Upper lobe of right lung (tissue), 1 donor: ENCODE results near the gene SMTN. TPM values are rescaled to one million over a fixed set of nuclear protein-coding genes. Genes with fewer than 3 reads are reported as not detected.
A peak's percentile ranks its signal among the peaks of the same experiment; 100 is the strongest.

ENCODE experiments used
- ATAC-seq: fragments of 200-7000 bp; cut with Tn5 transposase; one replicate; pipeline ENCODE4 v1.9.1; 2020; ENCODE audit warnings: mild to moderate bottlenecking, moderate library complexity
- DNase-seq: peaks from one replicate; pipeline ENCODE4 v3.0.0-alpha.2; 2020
- H3K27ac ChIP-seq: fragments of 200-600 bp; one replicate; pipeline ENCODE4 v1.8.0; 2022
- H3K27me3 ChIP-seq: fragments of 200-600 bp; one replicate; pipeline ENCODE4 v1.8.0; 2022; ENCODE audit warnings: mild to moderate bottlenecking
- H3K36me3 ChIP-seq: fragments of 200-600 bp; one replicate; pipeline ENCODE4 v1.8.0; 2022
- H3K4me1 ChIP-seq: fragments of 200-600 bp; one replicate; pipeline ENCODE4 v1.8.0; 2022
- H3K4me3 ChIP-seq: fragments of 200-600 bp; one replicate; pipeline ENCODE4 v1.8.0; 2022; ENCODE audit warnings: mild to moderate bottlenecking
- H3K9me3 ChIP-seq: fragments of 200-600 bp; one replicate; pipeline ENCODE4 v1.8.0; 2022
- intact Hi-C: fragments of 100-400 bp; cut with DNase I; formaldehyde crosslinking; loops from one replicate; pipeline ENCODE4 v1.11.0; 2022
- total RNA-seq: library from RNA; stranded (reverse); fragmentation: NEBNext Ultra II Directional; extraction: Animal tissue kit (Norgen Biotek cat#: 25700); gene quantifications from one replicate; pipeline ENCODE4 v1.2.1, GENCODE V29; 2021
- TF ChIP-seq, protein P1 (sequence below): fragments of 200-600 bp; IDR thresholded peaks from one replicate; pipeline ENCODE4 v1.8.0; 2022; ENCODE audit warnings: antibody characterized with exemption
- donor health status: DM: no; HTN: yes; CAD: no; lungs with severe emphysema.

The SMTN gene
- total RNA-seq, 1 donor from 2014 or later = 71.6 TPM

DNA sequence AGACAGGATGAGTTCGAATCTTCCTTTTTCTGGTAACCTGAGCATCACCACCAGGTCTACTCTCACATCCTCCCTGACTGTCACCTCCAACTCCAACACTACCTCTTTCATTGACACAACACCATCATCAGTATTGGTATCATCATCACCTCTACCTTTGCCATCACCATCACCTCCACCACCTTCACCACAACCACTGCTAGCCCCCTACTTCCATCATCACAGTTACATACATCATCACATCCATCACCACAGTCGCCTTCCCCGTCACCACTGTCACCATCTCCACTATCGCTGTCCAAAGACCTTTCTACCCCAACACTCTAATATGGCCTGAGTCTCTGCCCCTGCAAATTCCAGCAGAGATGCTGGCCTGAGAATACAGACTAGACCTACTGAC lies 40.3 kb downstream of the SMTN start:
- no peaks in the 10 kb centered on the region for H3K9me3 ChIP-seq
- ATAC-seq = no peak

DNA sequence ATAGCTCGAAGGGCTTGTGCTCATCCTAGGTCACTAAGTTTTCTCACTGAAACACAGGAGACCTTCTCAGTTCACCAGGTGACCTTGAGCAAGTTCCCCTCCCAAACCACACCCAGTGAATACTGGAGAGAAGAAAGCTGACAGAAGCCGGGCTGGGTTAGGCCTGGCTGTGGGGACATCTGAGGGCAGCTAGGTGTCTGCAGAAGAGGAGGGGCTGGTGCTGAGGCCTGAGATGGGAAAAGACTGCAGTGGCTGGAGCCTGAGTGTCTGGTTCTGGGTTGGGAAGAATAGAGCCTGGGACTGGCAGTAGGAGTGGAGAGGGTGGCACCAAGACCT lies 41.0 kb downstream of the SMTN start:
- H3K27ac ChIP-seq = no peak overlapping the region
- intact Hi-C loops = no loop called here
- DNase-seq (no peak), ATAC-seq (no peak)
- no peaks in the 10 kb centered on the region for H3K9me3 ChIP-seq
- TF ChIP-seq, protein P1, sequence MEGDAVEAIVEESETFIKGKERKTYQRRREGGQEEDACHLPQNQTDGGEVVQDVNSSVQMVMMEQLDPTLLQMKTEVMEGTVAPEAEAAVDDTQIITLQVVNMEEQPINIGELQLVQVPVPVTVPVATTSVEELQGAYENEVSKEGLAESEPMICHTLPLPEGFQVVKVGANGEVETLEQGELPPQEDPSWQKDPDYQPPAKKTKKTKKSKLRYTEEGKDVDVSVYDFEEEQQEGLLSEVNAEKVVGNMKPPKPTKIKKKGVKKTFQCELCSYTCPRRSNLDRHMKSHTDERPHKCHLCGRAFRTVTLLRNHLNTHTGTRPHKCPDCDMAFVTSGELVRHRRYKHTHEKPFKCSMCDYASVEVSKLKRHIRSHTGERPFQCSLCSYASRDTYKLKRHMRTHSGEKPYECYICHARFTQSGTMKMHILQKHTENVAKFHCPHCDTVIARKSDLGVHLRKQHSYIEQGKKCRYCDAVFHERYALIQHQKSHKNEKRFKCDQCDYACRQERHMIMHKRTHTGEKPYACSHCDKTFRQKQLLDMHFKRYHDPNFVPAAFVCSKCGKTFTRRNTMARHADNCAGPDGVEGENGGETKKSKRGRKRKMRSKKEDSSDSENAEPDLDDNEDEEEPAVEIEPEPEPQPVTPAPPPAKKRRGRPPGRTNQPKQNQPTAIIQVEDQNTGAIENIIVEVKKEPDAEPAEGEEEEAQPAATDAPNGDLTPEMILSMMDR = no peak
- peaks cover 3% of the 10 kb centered on the region for H3K4me1 ChIP-seq
- no peak overlapping the region for H3K4me3 ChIP-seq
- H3K36me3 ChIP-seq = no peaks in the 10 kb centered on the region
- H3K27me3 ChIP-seq = no peaks in the 10 kb centered on the region

More for the DNA sequence above, 40.3 kb downstream of the SMTN start:
- H3K27ac ChIP-seq = no peak overlapping the region
- no peaks in the 10 kb centered on the region for H3K36me3 ChIP-seq
- peaks cover 3% of the 10 kb centered on the region for H3K4me1 ChIP-seq
- H3K27me3 ChIP-seq = no peaks in the 10 kb centered on the region
- DNase-seq = no peak
- TF ChIP-seq, protein P1 = no peak
- H3K4me3 ChIP-seq = no peak overlapping the region
- intact Hi-C loops = no loop called here

DNA sequence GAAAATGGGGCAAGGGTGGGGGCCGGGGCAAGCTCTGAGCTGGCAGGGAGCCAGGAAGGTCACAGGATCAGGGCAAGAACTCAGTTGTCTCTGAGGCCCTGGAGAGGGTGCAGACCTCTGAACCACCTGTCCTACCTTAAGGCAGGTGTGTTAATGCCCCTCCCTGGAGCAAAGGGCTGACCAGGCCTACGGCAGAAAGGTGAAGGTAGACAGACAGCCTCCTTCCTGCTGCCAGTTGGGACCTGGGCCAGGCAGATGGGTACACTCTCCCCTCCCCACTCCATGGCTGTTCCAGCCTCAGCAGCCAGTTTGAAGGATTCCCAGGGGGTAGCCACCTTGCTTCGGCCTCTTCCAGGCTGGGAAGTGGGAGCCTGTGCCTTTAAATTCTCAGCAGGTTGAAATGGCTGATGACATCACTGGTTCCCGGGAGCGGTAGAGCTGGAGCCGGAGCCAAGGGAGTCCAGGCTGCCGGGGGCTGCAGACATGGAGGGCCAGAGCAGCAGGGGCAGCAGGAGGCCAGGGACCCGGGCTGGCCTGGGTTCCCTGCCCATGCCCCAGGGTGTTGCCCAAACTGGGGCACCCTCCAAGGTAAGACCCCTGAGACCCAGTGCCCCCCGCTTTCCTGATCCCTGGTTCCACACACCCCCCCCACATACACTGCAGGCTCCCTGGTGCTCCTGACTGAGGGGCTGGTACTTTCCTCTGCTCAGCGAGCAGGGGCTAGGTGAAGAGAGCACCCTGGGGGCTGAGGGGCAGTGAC lies 41.6 kb downstream of the SMTN start, which contains the start of gene INPP5J:
TSS of gene INPP5J (plus strand) at position 435 of the 760 bp plus-strand sequence. CDS start at position 484, 49 bp downstream.
- peak within 1 kb of the TSS; percentile 47 for H3K4me3 ChIP-seq
- intact Hi-C loops = no loop called here
- H3K27ac ChIP-seq = peak within 1 kb of the TSS; percentile 42
- H3K9me3 ChIP-seq = no peaks in the 10 kb centered on the region
- H3K4me1 ChIP-seq = peaks cover 3% of the 10 kb centered on the region
- TF ChIP-seq, protein P1 = no peak
- DNase-seq = peak; percentile 74
- no peaks in the 10 kb centered on the region for H3K27me3 ChIP-seq
- peak; percentile 78 for ATAC-seq
- H3K36me3 ChIP-seq = no peaks in the 10 kb centered on the region

DNA sequence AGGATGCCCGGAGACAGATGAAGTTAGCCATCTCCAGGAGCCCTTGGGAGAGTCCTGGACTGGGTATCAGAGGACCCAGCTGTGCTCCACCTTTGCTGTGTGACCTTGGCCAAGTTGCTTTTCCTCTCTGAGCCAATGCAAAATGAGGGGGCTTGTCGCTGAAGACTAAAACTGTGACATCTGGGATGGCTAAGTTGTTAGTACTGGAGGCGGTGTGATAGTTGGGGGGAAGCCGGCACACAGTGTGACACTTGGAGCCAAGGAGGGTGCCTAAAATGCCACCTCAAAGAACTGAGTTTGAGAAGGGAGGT lies 42.1 kb downstream of the SMTN start:
- Histone ChIP-seq H3K4me3 (peak overlapping the region; percentile 47), H3K27me3 (no peaks in the 10 kb centered on the region), H3K4me1 (peaks cover 3% of the 10 kb centered on the region), H3K9me3 (no peaks in the 10 kb centered on the region), H3K36me3 (no peaks in the 10 kb centered on the region), H3K27ac (no peak overlapping the region)
- ATAC-seq (no peak), DNase-seq (no peak)
- TF ChIP-seq, protein P1 = no peak
- intact Hi-C loops = no loop called here

DNA sequence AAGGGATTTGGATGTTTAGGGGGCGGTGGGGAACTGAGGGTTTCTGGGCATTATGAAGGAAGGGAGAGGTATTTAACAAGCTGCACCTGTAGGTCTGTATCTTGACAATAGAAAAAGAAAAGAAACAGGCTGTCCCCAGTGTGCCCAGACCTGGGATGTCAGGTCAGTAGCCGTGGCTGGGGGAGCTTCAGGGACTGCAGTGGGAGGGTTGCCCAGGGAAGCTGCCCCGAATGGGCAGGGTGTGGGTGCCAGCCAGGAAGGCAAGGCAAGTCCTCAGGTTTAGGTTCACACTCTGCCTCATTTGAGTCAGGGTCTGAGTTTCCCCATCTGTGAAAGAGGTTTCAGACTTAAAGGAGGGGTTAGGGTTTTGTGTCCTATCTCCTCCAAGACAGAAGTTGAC lies 43.2 kb downstream of the SMTN start:
- H3K27me3 ChIP-seq = no peaks in the 10 kb centered on the region
- H3K9me3 ChIP-seq = no peaks in the 10 kb centered on the region
- no peaks in the 10 kb centered on the region for H3K36me3 ChIP-seq
- TF ChIP-seq, protein P1 = no peak
- intact Hi-C loops = no loop called here
- no peak for ATAC-seq
- H3K27ac ChIP-seq = no peak overlapping the region
- no peak overlapping the region for H3K4me3 ChIP-seq
- no peak for DNase-seq
- H3K4me1 ChIP-seq = peaks cover 3% of the 10 kb centered on the region
